Activated naive CD4-positive, alpha-beta T cell treated with anti-CD3 and anti-CD28 coated beads for 36 hours (primary cell): Measurements from ENCODE around the gene ADGRE3. TPM values are rescaled to one million over a fixed set of nuclear protein-coding genes. Genes with fewer than 3 reads are reported as not detected.
A peak's percentile ranks its signal among the peaks of the same experiment; 100 is the strongest.
"Not testable (repeated sequence)": the region's sequence is repeated elsewhere in the genome, so short reads cannot be mapped to it uniquely, and the experiment has no call there.

Source experiments
- CTCF ChIA-PET: fragments of 350-600 bp; sonication (Branson Sonifier 250); formaldehyde crosslinking; loops from one replicate; lab custom pipeline; 2021; ENCODE audit warnings: antibody characterized with exemption; lab: Charles Lee
- DNase-seq: peaks from one replicate; pipeline ENCODE4 v3.0.0-alpha.2; 2020
- H3K27ac Mint-ChIP-seq: one replicate; pipeline ENCODE4 v1.8.0; 2021; ENCODE audit warnings: mild to moderate bottlenecking, mixed read lengths
- H3K27me3 Mint-ChIP-seq: one replicate; pipeline ENCODE4 v1.8.0; 2021; ENCODE audit warnings: low read depth, mixed read lengths
- H3K36me3 Mint-ChIP-seq: one replicate; pipeline ENCODE4 v1.8.0; 2021; ENCODE audit warnings: low read depth, mixed read lengths
- H3K4me1 Mint-ChIP-seq: one replicate; pipeline ENCODE4 v1.8.0; 2021; ENCODE audit warnings: low read depth, mixed read lengths
- H3K4me3 Mint-ChIP-seq: one replicate; pipeline ENCODE4 v1.8.0; 2021; ENCODE audit warnings: mild to moderate bottlenecking, moderate library complexity, mixed read lengths
- H3K9me3 Mint-ChIP-seq: one replicate; pipeline ENCODE4 v1.8.0; 2021; ENCODE audit warnings: mixed read lengths
- intact Hi-C: fragments of 100-400 bp; cut with micrococcal nuclease; formaldehyde crosslinking; loops from one replicate; pipeline ENCODE4 v1.15.1; 2023
- total RNA-seq, 2 experiments: library from RNA; stranded (reverse); gene quantifications; one replicate each; pipeline ENCODE4 v1.2.3, GENCODE V29; 2021

Gene ADGRE3
- total RNA-seq, 2 experiments from 2014 or later, result not detected

DNA sequence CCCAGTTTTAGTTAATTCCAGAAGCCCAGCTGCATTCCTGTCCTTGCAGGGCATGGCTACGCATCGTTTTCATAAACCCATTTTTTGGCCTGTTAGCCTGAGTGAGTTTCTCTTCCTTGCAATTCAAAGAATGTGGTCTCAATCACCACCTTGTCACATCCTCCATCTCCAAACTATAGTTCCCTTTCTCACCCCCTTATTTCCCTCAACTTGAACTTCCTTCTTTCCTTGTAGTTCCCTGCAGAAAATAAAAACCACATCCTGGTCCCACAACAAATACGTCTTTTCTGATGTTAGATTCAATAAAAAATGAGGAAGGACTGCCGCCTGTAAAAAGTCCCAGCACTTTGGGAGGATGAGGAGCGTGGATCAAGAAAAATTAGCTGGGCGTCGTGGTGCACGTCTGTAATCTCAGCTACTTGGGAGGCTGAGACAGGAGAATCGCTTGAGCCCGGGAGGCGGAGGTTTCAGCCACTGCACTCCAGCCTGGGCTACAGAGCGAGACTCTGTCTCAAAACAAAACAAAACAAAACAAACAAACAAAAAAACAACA, 13.2 kb downstream of the ADGRE3 start:
- intact Hi-C loops, result no loop called here
- CTCF ChIA-PET, result no interaction called here
- Mint-ChIP-seq H3K27ac (no peak overlapping the region), H3K36me3 (no peaks in the 10 kb centered on the region), H3K27me3 (peaks cover 3% of the 10 kb centered on the region), H3K4me3 (no peak overlapping the region), H3K4me1 (no peaks in the 10 kb centered on the region), H3K9me3 (no peaks in the 10 kb centered on the region)
- no peak for DNase-seq

DNA sequence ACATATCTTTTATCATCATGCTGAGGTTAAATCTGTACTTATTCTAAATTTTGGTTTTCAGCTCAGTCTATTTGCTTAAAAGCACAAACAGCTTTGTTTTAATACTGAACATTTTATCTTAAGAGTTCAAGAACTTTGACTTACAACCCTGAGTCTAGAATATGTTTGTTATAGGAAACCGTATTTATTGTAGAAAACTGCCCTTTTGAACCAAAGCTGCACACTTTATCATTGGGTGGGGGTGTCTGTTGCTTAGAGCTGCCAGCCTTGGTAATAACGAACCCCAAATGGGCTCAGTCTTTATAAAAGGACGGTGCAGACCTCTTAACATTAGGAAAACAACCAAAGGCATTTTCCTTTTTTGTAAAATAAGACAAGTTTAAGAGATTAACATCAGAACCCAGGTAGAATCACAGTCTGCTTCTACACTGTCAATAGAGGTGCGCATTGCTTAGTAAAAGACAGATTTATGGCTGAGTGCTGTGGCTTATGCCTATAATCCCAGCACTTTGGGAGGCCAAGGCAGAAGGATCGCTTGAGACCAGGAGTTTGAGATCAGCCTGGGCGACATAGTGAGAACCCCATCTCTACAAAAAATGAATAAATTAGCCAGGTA, 14.7 kb downstream of the ADGRE3 start:
- no peak overlapping the region for H3K27ac Mint-ChIP-seq

DNA sequence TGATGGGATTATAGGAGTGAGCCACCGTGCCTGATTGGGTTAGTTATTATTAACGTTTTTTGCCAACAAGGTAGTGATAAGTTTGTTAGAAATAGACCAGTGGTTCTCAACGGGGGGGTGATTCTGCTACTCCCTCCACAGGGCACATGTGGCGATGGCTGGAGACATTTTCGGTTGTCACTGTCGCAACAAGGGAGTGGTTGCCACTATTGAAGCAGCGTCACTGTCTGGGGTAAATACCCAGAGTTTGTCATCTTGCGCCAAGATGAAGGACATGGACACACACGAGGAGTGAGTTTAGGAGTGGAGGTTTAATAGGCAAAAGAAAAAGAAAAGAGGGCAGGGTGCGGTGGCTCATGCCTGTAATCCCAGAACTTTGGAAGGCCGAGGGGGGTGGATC, 18.9 kb downstream of the ADGRE3 start:
- Mint-ChIP-seq H3K36me3 (no peaks in the 10 kb centered on the region), H3K9me3 (no peaks in the 10 kb centered on the region), H3K4me3 (no peak overlapping the region), H3K4me1 (no peaks in the 10 kb centered on the region), H3K27ac (no peak overlapping the region), H3K27me3 (peaks cover 10% of the 10 kb centered on the region)
- intact Hi-C loops, result no loop called here
- CTCF ChIA-PET, result interaction anchor here (0.6 kb wide), 1 partner anchor 1407 kb away, joined by 3 read pairs; no protein-coding TSS in a partner anchor
- DNase-seq, result no peak

More for the DNA sequence above, 14.7 kb downstream of the ADGRE3 start:
- Mint-ChIP-seq H3K27me3 (peaks cover 6% of the 10 kb centered on the region), H3K36me3 (no peaks in the 10 kb centered on the region), H3K9me3 (no peaks in the 10 kb centered on the region), H3K4me3 (no peak overlapping the region), H3K4me1 (no peaks in the 10 kb centered on the region)
- CTCF ChIA-PET, result interaction anchor here (1.0 kb wide), 1 partner anchor 27 kb away, joined by 3 read pairs; no protein-coding TSS in a partner anchor
- intact Hi-C loops, result no loop called here
- DNase-seq, result no peak

DNA sequence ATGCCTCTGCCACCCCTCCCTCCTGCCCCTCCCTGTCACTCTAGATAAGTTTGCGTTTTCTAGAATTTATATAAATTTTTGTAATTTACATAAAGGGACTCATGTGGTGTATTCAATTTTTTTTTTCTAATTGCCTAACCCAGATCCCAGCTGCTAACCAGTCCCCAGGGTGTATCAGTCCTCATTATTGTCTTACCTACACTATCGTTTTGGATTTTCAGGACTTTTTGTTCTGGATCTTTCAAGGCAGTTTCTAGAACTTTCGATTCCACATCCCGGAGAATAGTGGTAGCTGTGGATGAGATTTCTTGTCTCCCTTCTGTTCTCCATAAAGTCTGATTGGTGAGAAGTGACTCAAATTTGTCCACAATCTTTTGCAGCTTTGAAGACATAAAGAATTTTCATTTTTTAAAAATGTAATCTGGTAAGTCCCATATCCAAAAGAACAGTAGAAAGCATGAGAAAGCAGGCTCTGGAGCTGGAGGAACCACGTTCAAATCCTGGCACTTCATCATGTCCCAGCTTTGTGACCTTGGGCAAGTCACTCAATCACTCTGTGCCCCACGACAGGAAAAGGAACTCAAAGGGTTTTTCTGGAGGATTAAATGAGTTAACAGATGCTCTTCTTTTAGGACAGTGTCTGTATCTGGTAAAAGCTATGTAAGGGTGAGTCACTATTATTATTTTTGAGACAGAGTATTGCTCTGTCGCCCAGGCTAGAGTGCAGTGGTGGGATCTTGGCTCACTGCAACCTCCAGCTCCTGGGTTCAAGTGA, 19.7 kb downstream of the ADGRE3 start:
- Mint-ChIP-seq H3K4me3 (no peak overlapping the region), H3K4me1 (no peaks in the 10 kb centered on the region), H3K36me3 (no peaks in the 10 kb centered on the region), H3K9me3 (no peaks in the 10 kb centered on the region), H3K27ac (no peak overlapping the region), H3K27me3 (peaks cover 10% of the 10 kb centered on the region)
- no peak for DNase-seq
- intact Hi-C loops, result no loop called here
- CTCF ChIA-PET, result interaction anchor here (0.6 kb wide), 1 partner anchor 1408 kb away, joined by 3 read pairs; no protein-coding TSS in a partner anchor

DNA sequence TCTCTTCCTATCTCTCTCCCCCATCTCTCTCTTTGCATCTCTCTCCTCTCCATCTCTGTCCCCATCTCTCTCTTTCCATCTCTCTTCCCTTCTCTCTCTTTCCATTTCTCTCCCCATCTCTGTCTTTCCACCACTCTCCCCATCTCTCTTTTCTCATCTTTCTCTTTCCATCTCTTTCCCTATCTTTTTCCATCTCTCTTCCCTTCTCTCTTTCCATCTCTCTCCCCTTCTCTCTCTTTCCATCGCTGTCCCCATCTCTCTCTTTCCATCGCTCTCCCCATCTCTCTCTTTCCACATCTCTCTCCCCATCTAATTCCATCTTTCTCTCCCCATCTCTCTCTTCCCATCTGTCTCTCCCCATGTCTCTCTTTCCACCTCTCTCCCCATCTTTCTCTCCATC, 24.5 kb downstream of the ADGRE3 start:
- intact Hi-C loops, result no loop called here
- H3K9me3 Mint-ChIP-seq, result no peaks in the 10 kb centered on the region
- no peaks in the 10 kb centered on the region for H3K4me1 Mint-ChIP-seq
- no peak overlapping the region for H3K27ac Mint-ChIP-seq
- DNase-seq, result no peak
- H3K27me3 Mint-ChIP-seq, result peaks cover 18% of the 10 kb centered on the region
- no peaks in the 10 kb centered on the region for H3K36me3 Mint-ChIP-seq
- CTCF ChIA-PET, result no interaction called here
- H3K4me3 Mint-ChIP-seq, result no peak overlapping the region

DNA sequence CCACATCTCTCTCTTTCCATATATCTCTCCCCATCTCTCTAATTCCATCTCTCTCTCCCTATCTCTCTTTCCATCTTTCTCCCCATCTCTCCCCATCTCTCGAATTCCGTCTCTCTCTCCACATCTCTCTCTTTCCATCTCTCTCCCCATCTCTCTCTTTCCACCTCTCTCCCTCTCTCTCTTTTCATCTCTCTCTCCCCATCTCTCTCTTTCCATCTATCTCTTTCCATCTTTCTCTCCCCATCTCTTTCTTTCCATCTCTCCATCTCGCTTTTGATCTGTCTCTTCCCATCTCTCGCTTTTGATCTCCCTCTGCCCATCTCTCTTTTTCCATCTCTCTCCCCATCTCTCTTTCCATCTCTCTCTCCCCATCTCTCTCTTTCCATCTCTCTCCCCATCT, 25.6 kb downstream of the ADGRE3 start:
- Mint-ChIP-seq H3K4me3 (no peak overlapping the region), H3K9me3 (no peaks in the 10 kb centered on the region), H3K36me3 (no peaks in the 10 kb centered on the region), H3K27me3 (peaks cover 18% of the 10 kb centered on the region), H3K27ac (no peak overlapping the region), H3K4me1 (no peaks in the 10 kb centered on the region)
- intact Hi-C loops, result no loop called here
- CTCF ChIA-PET, result no interaction called here
- DNase-seq, result no peak

DNA sequence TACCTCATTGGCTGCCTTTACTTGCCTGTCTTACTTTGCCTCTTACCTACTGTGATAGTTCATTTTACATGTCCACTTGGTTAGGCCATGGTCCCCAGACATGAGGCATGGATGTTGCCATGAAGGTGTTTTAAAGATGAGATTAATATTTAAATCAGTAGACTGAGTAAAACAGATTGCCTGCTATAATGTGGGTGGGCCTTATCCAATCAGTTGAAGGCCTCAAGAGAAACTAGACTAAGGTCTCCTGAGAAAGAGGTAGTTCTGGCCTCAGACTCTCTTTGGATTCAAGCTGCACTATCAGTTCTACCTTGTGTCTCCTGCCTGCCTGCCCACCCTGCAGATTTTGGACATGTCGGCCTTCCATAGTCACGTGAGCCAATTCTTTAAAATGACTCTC, 26.1 kb downstream of the ADGRE3 start:
- Mint-ChIP-seq H3K27me3 (peaks cover 18% of the 10 kb centered on the region), H3K4me3 (no peak overlapping the region), H3K9me3 (no peaks in the 10 kb centered on the region), H3K4me1 (no peaks in the 10 kb centered on the region), H3K27ac (no peak overlapping the region), H3K36me3 (no peaks in the 10 kb centered on the region)
- intact Hi-C loops, result no loop called here
- no peak for DNase-seq
- CTCF ChIA-PET, result no interaction called here

DNA sequence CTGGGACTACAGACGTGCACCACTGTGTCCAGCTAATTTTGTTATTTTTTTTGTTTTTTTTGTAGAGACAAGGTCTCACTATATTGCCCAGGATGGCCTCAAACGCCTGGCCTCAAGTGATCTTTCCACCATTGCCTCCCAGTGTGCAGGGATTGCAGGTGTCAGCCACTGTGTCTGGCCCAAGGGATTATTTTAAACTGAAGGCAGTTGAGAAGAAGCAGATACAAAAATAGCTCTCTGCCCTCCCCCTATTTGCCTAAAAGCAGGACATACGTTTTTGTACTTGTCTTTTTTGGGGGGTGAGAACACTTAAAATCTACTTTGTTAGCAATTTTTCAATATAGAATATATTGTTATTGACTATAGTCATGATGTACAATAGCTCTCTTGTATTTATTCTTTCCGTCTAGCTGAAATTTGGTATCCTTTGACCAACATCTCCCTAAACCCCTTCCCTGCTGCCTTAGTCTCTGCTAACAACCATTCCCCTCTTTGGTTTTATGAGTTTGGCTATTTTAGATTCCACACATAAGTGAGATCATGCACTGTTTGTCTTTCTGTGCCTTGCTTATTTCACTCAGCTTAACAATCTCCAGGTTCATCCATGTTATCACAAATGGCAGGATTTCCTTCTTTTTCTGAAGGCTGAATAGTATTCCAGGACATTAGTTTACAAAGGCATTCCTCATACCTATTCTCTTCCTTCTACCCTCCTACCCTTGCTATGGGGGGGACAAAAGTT, 34.9 kb downstream of the ADGRE3 start:
- H3K27me3 Mint-ChIP-seq, result peaks cover 7% of the 10 kb centered on the region
- intact Hi-C loops, result no loop called here
- H3K4me1 Mint-ChIP-seq, result no peaks in the 10 kb centered on the region
- no peaks in the 10 kb centered on the region for H3K36me3 Mint-ChIP-seq
- no peak overlapping the region for H3K27ac Mint-ChIP-seq
- DNase-seq, result no peak
- CTCF ChIA-PET, result interaction anchor here (0.6 kb wide), 1 partner anchor 519 kb away, joined by 3 read pairs; no protein-coding TSS in a partner anchor
- H3K4me3 Mint-ChIP-seq, result no peak overlapping the region
- H3K9me3 Mint-ChIP-seq, result peaks cover 9% of the 10 kb centered on the region

DNA sequence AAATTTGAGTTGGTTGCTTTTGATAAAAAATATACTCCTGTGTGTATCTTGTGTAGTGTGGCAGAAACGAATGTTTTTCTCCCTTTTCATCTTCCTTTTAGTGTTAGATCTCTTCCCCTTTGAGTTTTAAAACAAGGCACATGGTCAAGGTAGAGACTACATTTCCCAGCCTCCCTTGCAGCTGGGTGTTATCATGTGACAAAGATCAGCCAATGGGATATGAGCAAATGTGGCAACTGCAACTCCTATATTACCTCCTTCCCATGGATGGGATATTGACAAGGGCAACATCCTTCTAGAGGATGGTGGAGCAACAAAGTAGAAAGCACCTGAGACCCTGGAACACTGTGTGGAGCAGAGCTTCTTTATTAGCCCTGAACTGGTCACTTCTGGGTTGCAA, 42.4 kb downstream of the ADGRE3 start:
- H3K9me3 Mint-ChIP-seq, result peaks cover 4% of the 10 kb centered on the region
- intact Hi-C loops, result no loop called here
- H3K4me3 Mint-ChIP-seq, result no peak overlapping the region
- no peaks in the 10 kb centered on the region for H3K4me1 Mint-ChIP-seq
- H3K36me3 Mint-ChIP-seq, result no peaks in the 10 kb centered on the region
- H3K27ac Mint-ChIP-seq, result no peak overlapping the region
- CTCF ChIA-PET, result interaction anchor here (0.6 kb wide), 1 partner anchor 29 kb away, joined by 5 read pairs; no protein-coding TSS in a partner anchor
- peaks cover 2% of the 10 kb centered on the region for H3K27me3 Mint-ChIP-seq
- peak; percentile 16 for DNase-seq

DNA sequence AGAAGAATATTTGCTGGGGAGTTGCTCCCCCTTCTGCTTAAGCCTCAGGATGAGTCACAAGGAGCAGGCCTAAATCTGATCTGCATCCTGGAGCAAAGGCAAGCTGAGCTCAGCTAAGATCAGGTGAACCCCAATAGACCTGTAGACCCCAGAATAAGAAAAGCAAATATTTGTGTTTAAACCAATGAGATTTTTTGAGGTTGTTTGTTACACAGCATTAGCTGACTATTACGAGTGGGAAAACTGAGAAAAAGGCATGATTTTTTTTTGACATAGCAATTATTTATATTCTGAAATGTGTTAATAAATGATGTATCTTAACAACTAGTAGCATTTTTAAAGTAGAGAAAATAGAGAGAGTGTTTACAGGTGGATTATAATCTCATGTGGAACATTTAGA, 45.1 kb downstream of the ADGRE3 start:
- Mint-ChIP-seq H3K9me3 (peaks cover 6% of the 10 kb centered on the region), H3K27ac (no peak overlapping the region), H3K4me1 (no peaks in the 10 kb centered on the region), H3K36me3 (no peaks in the 10 kb centered on the region), H3K4me3 (no peak overlapping the region), H3K27me3 (no peaks in the 10 kb centered on the region)
- CTCF ChIA-PET, result interaction anchor here (1.2 kb wide), 1 partner anchor 58 kb away, joined by 3 read pairs; the partner anchor contains the start of gene NDUFB7
- intact Hi-C loops, result no loop called here
- no peak for DNase-seq

DNA sequence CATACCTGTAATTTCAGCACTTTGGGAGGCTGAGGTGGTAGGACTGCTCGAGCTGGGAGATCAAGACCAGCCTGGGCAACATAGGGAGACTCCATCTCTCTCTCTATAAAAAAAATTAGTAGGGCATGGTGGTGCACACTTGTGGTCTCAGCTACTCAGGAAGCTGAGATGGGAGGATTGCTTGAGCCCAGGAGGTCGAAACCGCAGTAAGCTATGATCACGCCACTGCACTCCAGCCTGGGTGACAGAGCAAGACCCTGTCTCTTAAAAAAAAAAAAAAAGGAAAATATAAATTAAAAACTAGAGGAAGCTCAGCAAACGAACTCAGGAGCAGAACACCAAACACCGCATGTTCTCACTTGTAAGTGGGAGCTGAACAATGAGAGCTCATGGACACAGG, 50.2 kb downstream of the ADGRE3 start:
- H3K4me1 Mint-ChIP-seq, H3K36me3 Mint-ChIP-seq, H3K27ac Mint-ChIP-seq, H3K4me3 Mint-ChIP-seq, H3K27me3 Mint-ChIP-seq, DNase-seq, intact Hi-C loops: not testable (repeated sequence)
- H3K9me3 Mint-ChIP-seq, result peaks cover 11% of the 10 kb centered on the region
- CTCF ChIA-PET, result interaction anchor here (0.6 kb wide), 1 partner anchor 650 kb away, joined by 3 read pairs; no protein-coding TSS in a partner anchor

DNA sequence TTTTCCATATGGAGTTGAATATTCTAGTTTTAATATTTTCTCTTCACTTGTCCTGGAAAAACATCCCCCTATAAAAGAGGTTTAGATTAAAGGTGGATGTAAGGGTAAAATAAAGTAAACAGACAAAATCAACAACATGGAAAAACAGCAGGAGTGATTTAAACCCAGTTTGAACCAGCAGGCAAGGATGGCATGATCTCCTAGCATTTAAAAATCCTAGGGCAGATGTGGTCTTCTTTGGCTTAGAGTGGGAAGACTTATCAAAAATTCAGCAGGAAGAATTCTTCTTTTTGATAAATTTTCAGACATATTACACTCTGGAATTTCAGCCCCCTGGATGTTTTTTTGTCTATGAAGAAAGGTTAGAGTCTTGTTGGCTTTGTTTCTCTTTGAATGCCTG, 55.2 kb downstream of the ADGRE3 start:
- H3K4me3 Mint-ChIP-seq, result no peak overlapping the region
- intact Hi-C loops, result no loop called here
- peaks cover 14% of the 10 kb centered on the region for H3K9me3 Mint-ChIP-seq
- no peaks in the 10 kb centered on the region for H3K4me1 Mint-ChIP-seq
- peaks cover 4% of the 10 kb centered on the region for H3K27me3 Mint-ChIP-seq
- H3K36me3 Mint-ChIP-seq, result no peaks in the 10 kb centered on the region
- DNase-seq, result no peak
- H3K27ac Mint-ChIP-seq, result no peak overlapping the region
- CTCF ChIA-PET, result interaction anchor here (1.5 kb wide), 1 partner anchor 67 kb away, joined by 4 read pairs; no protein-coding TSS in a partner anchor
